Erythroblast (primary cell): ENCODE data around the gene ERC2.
A peak's percentile ranks its signal among the peaks of the same experiment; 100 is the strongest.

Experiments used
- DNase-seq, 2 experiments: peaks; one replicate each; lab custom pipeline; 2025; lab: John Stamatoyannopoulos, UW
- GATA1 ChIP-seq: IDR thresholded peaks from 2 replicates; pipeline ENCODE4 v1.6.1; 2011; ENCODE audit warnings: low read depth, mild to moderate bottlenecking, control low read depth, low read length, moderate library complexity
- POLR2A ChIP-seq: IDR thresholded peaks from 2 replicates; pipeline ENCODE4 v1.6.1; 2011; ENCODE audit warnings: mild to moderate bottlenecking, low read length

Gene ERC2

DNA sequence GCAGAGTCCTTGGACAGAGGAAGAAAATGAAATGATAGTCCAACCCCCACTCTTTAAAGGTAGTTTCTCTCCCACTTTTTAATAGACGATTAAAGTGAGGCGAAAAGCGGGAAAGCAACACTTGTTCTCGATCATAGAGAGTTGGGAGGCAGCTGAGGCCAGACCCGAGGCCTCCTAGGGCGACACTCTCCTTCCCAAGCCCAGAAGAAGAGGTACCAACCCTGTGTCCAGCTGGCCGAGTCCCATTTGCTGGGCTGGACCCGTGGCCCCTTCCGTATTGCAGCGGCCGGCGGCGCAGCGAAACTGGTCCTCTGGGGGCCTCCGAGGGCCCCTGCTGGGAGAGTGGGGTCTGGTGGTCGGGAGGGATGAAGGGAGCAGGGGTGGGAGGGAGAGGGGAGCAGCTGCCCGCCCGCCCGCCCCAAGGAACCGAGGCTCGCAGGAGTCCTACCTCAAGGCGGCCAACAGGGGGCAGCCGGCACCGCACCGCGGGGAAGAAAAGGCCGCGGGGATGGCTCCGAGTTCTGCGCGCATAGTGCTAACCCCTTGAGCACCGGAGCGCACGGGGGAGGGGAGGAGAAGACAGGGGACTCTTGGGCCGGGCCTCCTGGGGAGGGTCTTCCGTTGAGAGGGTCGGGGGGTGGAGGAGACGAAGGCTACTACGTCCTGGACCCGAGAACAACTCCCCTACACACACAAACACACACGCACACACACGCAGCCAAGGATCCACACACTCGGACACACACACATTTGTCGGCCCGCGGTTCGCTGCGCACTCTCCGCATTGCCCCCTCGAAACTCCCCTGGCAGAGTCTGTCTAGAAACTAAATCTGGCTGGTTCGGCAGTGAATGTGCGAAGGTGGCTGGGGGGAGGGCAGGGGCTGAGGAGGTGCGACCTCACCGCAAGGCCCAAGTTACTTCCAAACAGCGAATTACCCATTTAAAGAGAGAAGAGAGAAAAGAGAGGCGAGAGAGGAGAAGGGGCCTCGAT is 983.2 kb downstream of the ERC2 start:
- TF ChIP-seq GATA1 (no peak), POLR2A (no peak)
- peak; percentile 44 to 60 for DNase-seq

DNA sequence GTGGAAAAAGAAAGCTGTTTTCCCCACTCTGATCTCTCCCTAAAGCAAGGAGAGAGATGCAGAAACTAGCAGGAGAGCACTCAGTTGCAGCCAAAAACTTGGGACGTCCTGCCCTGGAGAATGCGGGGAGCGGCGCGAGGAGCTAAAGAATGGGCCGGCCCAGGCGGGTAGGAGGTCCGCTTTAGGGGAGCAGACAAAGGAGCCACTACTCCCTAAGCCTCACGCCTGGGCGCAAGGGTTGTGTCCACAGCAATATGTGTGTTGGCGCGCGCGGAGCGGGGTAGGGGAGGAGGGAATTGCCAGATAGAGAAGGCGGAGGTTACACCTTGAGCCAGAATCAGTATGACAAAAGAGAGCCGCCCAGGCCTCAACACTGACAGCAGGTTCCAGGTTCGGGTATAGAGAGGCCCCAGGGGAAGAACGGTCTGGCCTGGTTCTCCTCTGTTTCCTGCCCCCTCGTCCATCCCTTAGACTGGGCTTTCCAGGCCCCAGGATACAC is 984.0 kb downstream of the ERC2 start:
- DNase-seq = no peak
- TF ChIP-seq GATA1 (no peak), POLR2A (no peak)

DNA sequence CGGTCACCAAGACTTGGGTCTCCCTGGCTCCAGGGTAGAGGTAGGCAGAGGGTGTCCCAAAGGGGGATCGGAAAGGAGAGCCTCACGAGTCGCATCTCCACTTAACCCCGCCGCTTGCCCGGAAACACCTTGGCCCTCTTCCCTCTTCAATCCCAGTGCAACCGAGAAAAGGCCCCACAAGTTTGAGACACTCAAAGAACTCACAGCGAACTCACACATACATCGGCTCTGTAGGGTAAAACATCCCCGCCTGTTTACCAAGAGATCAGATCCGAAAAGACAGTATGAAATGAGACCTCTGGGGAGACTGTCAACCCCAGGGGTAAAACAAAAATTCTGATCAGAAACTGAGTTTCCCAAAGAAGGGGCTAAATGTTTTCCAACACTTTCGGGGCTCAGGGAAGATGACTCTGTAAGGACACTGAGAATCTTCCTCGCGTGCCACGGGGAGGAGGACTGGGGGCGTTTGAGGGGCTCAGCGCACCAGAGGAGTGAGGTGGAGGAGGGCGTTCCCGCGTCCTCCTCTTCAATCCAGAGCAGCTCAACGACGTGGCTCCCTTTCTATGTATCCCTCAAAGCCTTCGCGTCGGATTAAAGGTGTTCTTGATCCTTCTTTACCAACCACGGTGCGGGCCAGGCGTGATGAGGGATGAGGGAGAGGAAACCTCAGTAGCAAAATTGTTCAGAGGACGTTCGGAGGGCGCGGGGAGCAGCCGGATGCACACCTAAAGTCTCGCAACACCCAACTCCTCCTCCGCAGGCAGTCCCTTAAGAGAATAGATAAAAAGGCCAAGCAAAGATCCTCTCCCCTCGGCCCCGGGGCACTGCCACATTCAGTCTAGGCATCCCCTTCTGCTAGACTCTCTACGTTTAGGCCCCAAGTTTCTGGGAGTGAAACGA is 984.8 kb downstream of the ERC2 start:
- DNase-seq = no peak
- TF ChIP-seq POLR2A (no peak), GATA1 (no peak)

DNA sequence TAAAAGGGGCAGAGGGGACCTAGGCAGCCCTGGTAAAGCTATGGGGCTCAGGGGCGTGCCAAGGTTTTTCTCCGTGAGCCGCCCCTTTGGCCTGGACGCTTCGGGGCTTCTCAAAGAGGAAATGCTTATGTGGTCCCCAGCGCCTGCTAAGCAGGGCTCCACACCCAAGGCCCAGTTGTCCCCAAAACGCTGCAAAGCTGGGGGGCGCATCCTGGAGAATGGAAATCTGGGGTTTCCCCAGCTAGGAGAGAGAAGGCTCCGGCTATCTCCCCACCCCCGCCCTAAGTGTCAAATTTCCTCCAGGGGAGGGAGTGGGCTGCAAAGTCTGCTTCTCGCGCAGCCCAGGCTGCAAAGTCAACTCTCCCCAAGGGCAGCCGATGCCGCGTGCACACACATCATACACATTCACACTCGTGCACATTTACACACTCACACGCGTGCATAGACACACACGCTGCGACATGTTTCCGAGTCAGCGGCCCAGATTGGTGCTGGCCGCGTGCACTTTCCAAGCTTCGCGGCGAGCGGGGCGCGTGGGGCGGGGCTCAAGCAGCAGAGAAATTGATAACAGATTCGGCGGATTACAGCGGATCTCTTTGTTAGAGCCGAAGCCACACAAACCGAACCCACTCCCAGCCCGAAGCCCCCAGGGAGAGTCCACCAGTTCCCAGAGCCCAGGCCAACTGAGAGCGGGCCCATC is 985.6 kb downstream of the ERC2 start:
- no peak for DNase-seq
- no peak for TF ChIP-seq GATA1
- no peak for TF ChIP-seq POLR2A

DNA sequence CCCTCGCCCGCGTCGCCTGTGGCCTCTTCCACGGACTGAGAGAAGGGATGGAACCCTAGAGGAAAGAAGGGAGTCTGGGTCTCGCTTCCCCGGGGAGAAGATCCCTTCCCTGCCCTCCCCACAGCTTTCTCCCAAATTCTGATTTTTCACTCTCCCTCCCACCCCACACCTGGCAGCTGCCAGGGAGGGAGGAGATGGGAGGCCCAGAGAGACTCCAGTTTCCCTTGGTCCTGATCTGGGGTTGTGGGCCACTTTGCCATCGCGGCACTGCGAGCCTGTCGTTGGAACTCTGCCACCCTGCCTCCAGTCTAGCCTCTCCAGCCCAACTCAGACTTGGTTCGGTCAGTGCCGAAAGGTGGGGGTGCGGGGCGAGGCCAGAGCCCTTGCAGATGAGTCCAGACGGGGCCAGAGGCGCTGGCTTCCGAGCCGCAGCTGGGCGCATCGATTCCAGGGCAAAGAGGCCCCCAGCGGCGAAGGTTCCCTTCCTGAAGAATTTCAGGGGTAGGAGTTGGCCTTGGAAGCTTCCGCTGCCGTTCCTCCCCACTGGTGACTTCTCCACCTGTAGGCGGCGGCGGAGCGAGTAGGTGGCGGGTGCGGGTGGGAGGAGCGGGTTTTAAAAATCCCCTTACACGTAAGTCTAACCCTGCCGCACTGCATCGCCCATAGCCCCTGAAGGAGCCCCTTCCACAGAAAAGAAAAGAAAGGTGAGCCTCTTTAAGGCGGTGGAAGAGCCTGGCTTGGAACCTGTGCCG is 986.3 kb downstream of the ERC2 start:
- no peak for TF ChIP-seq GATA1
- TF ChIP-seq POLR2A = no peak
- no peak for DNase-seq

DNA sequence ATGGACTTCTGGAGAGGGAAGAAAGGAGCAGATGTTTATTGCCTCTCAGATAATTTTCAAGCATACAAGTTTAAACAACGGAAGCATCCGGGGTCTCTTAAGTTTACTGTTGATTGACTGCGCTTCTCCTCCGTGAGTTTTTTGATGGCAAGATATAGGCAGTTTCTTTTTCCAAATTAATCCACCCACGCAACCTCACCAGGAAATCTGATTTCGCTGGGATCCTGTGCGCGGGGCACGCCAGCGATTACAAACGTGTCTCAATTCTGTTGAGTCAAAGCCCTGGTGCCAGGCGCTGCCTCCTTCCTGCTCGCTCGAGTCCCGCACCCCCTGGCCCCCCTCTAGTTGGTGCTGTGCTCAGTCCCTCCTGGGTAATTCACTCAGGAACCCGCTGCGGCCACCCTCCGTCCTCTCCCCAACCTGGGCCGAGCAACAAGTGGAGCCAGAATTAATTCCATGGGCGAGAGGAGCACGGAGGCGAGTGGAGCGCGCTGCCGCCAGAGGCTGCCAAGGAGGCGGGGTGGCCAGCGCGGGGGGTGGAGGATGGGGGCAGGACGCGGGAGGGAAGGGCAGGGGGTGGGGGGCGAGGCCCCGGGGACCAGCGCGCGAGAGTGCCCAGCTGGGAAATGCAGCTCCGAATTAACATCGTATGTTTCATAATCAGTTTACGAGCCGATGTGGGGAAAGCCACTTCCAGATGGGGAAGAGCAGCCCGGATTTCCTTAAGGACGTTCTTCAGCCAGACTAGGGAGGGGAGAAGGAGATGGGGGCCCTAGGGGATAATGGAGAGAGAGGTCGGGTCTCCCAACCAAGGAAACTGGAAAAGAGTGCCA is 987.1 kb downstream of the ERC2 start:
- TF ChIP-seq GATA1 = no peak
- no peak for TF ChIP-seq POLR2A
- DNase-seq = no peak

DNA sequence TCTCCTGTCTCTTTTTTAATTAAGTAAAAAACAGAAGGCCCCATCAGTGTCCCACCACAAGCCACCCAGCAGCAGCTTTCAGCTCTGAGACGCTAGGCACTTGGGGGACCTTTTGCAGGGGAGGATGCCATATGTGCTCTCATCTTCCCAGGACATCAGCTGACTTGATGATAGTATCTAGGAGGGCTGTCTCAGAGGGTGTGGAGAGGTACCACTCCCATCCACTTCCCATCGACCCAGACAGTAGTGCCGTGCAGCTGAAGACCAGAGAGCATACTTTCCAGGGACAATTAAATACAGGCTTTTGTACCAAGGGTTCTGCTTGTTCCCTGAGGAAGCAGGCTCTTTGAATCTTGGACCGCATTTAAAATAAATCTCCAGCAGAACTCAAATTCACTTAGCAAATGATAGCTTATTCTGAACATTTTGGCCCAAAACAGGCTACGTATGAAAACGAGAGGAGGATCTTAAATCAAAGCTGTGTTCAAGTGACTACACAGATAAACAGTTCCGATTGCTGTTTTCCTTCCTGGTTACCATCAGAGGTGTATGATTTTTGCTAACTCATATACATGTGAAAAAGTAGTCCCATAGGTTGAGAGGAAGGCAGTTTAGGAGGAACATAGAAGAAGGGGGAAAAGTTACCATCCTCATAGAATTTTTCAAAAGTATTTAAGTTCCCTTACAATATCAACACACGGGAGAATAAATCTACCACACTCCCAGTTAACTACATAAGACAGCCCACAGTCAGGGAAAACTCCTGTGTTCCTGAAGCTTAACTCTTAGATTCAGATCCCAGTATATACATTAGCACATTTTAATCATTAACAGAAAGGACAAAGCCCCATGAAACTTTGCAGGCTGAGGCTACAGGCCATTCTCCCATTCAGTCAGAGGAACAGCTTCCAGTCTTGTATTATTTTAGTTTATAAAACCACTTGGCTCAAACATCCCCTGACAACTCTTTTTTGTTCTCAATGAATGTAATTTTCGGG is 990.7 kb downstream of the ERC2 start:
- TF ChIP-seq POLR2A (no peak), GATA1 (no peak)
- DNase-seq = no peak

DNA sequence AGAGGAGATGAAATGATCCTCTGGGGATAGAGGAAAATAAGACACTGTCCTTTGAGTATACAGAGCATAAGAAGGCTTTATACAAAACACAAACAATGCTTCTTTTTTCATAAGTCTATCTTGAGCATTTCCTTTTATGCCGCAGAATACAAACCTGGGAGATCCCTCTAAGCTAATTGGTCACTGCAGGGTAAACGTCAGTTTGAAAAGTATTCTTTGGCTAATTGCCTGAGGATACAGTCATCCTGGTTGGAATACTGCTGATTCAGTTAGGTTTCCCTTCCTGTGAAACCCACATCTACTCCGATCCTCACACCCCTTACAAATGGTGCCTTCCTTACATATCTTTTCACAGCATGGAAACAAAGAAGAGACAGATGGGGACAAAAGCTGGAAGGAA is 991.8 kb downstream of the ERC2 start:
- TF ChIP-seq GATA1 = no peak
- no peak for TF ChIP-seq POLR2A
- no peak for DNase-seq

- no peak for DNase-seq
- no peak for TF ChIP-seq POLR2A
- no peak for TF ChIP-seq GATA1
Observed at GRCh38 chr3:55474213-55474632, 994.0 kb downstream of the ERC2 start.

DNA sequence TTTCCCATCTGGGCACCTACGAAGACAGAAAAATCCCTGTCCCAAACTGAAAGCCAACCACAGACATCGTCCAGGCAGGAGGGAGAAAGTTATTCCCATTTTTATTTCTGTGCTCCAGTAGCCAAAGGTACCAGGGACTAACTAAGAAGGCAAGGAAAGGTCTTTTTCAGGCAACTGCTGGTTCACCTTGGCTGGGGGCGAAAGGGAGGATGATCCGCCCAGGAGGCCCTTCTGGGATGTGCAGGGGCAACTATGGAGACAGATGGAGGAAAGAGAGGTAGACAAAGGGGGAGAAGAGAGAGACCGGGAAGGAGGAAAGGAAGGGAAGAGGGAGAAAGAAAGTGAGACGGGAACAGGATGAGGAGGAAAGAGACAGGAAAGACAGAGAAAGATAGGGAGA is 994.5 kb downstream of the ERC2 start:
- no peak for DNase-seq
- no peak for TF ChIP-seq POLR2A

GRCh38 chr3:55471522-55472280 is 996.6 kb downstream of the ERC2 start:
- TF ChIP-seq POLR2A = no peak
- no peak for TF ChIP-seq GATA1

More at GRCh38 chr3:55471522-55472280, 996.6 kb downstream of the ERC2 start:
- no peak for DNase-seq
